Nephron progenitor cell (in vitro differentiated cells): ENCODE measurements around the gene MCF2L2.

Experiments used
- DNase-seq: peaks from one replicate; pipeline ENCODE4 v3.0.0; 2021
- H3K27ac Mint-ChIP-seq: 2 replicates; pipeline ENCODE4 v1.8.0; 2021; ENCODE audit warnings: mild to moderate bottlenecking, moderate library complexity, mixed read lengths
- H3K27me3 Mint-ChIP-seq: 2 replicates; pipeline ENCODE4 v1.8.0; 2021; ENCODE audit warnings: mild to moderate bottlenecking, low read depth, mixed read lengths; ENCODE audit not compliant: poor library complexity
- H3K36me3 Mint-ChIP-seq: 2 replicates; pipeline ENCODE4 v1.8.0; 2021; ENCODE audit warnings: low read depth, mixed read lengths
- H3K4me1 Mint-ChIP-seq: 2 replicates; pipeline ENCODE4 v1.8.0; 2021; ENCODE audit warnings: mixed read lengths
- H3K4me3 Mint-ChIP-seq: 2 replicates; pipeline ENCODE4 v1.8.0; 2021; ENCODE audit warnings: mild to moderate bottlenecking, moderate library complexity, mixed read lengths
- H3K9me3 Mint-ChIP-seq: 2 replicates; pipeline ENCODE4 v1.8.0; 2021; ENCODE audit warnings: mild to moderate bottlenecking, moderate library complexity, mixed read lengths
- TF ChIP-seq, protein P1 (sequence below): fragments of 200-600 bp; sonication (generic); IDR thresholded peaks from 2 replicates; pipeline ENCODE4 v1.5.0; 2021; ENCODE audit warnings: antibody characterized with exemption

The MCF2L2 gene

DNA sequence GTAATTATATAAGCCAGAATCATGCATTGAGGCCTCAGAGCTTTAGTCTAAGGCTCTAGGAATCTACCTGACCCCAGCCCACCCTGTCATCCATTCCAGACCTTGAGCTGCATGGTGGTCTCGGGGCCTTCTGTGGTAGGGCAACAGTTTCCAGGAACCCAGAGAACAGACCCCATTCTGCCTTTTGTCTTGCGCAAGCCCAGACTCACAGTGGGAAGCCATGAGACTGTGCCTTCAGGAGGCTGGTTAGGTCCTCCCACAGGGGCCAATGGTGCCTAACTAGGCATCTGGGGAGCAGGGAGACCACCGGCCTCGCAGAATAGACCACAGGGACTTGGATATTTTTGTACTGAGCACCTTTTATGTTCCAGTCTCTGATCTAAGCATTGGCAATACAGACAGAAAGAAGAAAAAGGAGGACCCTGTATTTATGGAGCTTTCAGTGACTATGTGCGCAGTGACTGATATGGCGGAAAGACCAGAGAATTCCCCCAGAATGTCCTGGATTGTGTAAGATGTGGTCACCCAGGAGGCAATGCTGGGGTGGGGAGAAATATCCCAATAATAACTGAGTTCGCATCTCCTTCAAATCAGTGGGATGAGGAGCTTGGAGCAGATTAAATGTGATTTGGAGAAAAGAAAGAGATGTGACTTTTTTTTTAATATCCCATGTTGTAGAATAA, 40.1 kb downstream of the MCF2L2 start:
- peaks cover 26% of the 10 kb centered on the region for H3K4me1 Mint-ChIP-seq
- TF ChIP-seq, protein P1, sequence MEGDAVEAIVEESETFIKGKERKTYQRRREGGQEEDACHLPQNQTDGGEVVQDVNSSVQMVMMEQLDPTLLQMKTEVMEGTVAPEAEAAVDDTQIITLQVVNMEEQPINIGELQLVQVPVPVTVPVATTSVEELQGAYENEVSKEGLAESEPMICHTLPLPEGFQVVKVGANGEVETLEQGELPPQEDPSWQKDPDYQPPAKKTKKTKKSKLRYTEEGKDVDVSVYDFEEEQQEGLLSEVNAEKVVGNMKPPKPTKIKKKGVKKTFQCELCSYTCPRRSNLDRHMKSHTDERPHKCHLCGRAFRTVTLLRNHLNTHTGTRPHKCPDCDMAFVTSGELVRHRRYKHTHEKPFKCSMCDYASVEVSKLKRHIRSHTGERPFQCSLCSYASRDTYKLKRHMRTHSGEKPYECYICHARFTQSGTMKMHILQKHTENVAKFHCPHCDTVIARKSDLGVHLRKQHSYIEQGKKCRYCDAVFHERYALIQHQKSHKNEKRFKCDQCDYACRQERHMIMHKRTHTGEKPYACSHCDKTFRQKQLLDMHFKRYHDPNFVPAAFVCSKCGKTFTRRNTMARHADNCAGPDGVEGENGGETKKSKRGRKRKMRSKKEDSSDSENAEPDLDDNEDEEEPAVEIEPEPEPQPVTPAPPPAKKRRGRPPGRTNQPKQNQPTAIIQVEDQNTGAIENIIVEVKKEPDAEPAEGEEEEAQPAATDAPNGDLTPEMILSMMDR, result no peak
- peaks cover 4% of the 10 kb centered on the region for H3K27me3 Mint-ChIP-seq
- H3K36me3 Mint-ChIP-seq, result no peaks in the 10 kb centered on the region
- H3K4me3 Mint-ChIP-seq, result no peak overlapping the region
- H3K27ac Mint-ChIP-seq, result no peak overlapping the region
- H3K9me3 Mint-ChIP-seq, result no peaks in the 10 kb centered on the region
- DNase-seq, result no peak

DNA sequence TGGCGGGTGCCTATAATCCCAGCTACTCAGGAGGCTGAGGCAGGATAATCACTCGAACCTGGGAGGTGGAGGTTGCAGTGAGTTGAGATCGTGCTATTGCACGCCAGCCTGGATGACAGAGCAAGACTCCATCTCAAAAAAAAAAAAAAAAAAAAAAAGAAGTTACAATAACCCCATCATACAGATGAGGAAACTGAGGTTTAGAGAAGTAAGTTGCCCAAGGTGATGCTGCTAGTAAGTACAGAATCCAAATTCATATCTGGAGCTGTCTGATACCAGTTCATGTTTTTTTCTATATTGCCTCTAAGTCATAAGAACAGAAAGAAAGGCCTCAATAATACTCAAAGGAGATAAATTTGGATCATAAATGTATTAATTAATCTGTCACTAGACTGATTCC, 40.6 kb downstream of the MCF2L2 start:
- peaks cover 25% of the 10 kb centered on the region for H3K4me1 Mint-ChIP-seq
- no peaks in the 10 kb centered on the region for H3K36me3 Mint-ChIP-seq
- no peaks in the 10 kb centered on the region for H3K9me3 Mint-ChIP-seq
- H3K4me3 Mint-ChIP-seq, result no peak overlapping the region
- H3K27ac Mint-ChIP-seq, result no peak overlapping the region
- TF ChIP-seq, protein P1, result no peak
- no peak for DNase-seq
- H3K27me3 Mint-ChIP-seq, result peaks cover 4% of the 10 kb centered on the region

DNA sequence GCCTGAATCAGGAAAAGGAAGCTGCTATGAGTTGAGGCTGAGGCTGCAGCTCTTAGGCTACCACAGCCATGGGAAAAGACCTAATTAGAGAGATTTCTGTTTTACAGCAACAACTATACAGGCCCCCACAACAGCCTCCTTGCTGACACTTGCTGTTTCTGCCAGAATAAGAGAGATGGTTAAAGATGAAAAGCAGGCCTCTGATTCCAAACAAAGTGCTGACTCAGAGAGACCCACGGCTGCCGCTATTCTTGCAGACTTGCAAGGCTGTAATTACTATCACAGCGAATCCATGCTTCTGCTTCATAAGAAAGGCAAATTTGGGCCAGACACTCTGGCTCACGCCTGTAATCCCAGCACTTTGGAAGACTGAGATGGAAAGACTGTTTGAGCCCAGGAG, 41.8 kb downstream of the MCF2L2 start:
- no peak overlapping the region for H3K4me3 Mint-ChIP-seq
- DNase-seq, result no peak

GRCh38 chr3:183385698-183386613, 42.5 kb downstream of the MCF2L2 start:
- Mint-ChIP-seq H3K4me3 (no peak overlapping the region), H3K4me1 (peaks cover 13% of the 10 kb centered on the region), H3K9me3 (no peaks in the 10 kb centered on the region), H3K27me3 (peaks cover 4% of the 10 kb centered on the region), H3K36me3 (no peaks in the 10 kb centered on the region), H3K27ac (no peak overlapping the region)
- TF ChIP-seq, protein P1, result peak; percentile 72
- peak; percentile 54 for DNase-seq

More for the DNA sequence above, 41.8 kb downstream of the MCF2L2 start:
- Mint-ChIP-seq H3K36me3 (no peaks in the 10 kb centered on the region), H3K4me1 (peaks cover 14% of the 10 kb centered on the region), H3K27me3 (peaks cover 4% of the 10 kb centered on the region), H3K9me3 (no peaks in the 10 kb centered on the region), H3K27ac (no peak overlapping the region)
- TF ChIP-seq, protein P1, result no peak

GRCh38 chr3:183381673-183382072, 46.7 kb downstream of the MCF2L2 start:
- Mint-ChIP-seq H3K4me1 (peaks cover 13% of the 10 kb centered on the region), H3K27ac (no peak overlapping the region), H3K9me3 (no peaks in the 10 kb centered on the region), H3K36me3 (no peaks in the 10 kb centered on the region), H3K27me3 (peaks cover 5% of the 10 kb centered on the region), H3K4me3 (no peak overlapping the region)
- TF ChIP-seq, protein P1, result no peak
- no peak for DNase-seq
